K562 (cell line): ENCODE measurements around the gene ADAT3. TPM values are rescaled to one million over a fixed set of nuclear protein-coding genes. Genes with fewer than 3 reads are reported as not detected.

Experiments used
- ATAC-seq: fragments of 200-7000 bp; cut with Tn5 transposase; 3 replicates; pipeline ENCODE4 v1.9.1; 2020; ENCODE audit warnings: moderate library complexity
- BruUV-seq: library from RNA; stranded (reverse); fragments of 400-500 nt; replicated peaks from 2 replicates; lab custom pipeline; 2021; lab: Mats Ljungman, UMichigan
- CTCF ChIA-PET: fragments of 300-600 bp; formaldehyde crosslinking; extraction: SDS; loops from one replicate; lab custom pipeline; 2021; ENCODE audit warnings: low intra/inter-chr PET ratio; lab: Yijun Ruan, JAX
- POLR2A ChIA-PET: fragments of 300-600, 350-650 bp; sonication (Branson Sonifier 250); formaldehyde crosslinking; extraction: SDS; loops from one replicate; lab custom pipeline; 2021; ENCODE audit warnings: antibody characterized with exemption, inconsistent platforms; lab: Yijun Ruan, JAX
- DNase-seq, 4 experiments: peaks; one replicate each; pipeline versions ENCODE4 v3.0.0 to v3.0.0-alpha.2; 2011 to 2018; ENCODE audit warnings: low spot score in 3 of 4, mixed read lengths in 3 of 4; ENCODE audit errors: extremely low read depth in 1 of 4
- FAIRE-seq: peaks from 2 replicates; lab custom pipeline; 2011; peaks lifted over from hg19 to GRCh38; lab: Jason Lieb, UNC
- H2AFZ ChIP-seq: 2 replicates; pipeline ENCODE4 v1.6.0; 2011; ENCODE audit warnings: low read depth, low read length, control low read depth, inconsistent platforms
- H3K27ac ChIP-seq: fragments of 200-600 bp; 3 replicates; pipeline ENCODE4 v1.8.0; 2011; ENCODE audit warnings: low read depth, mild to moderate bottlenecking, control low read depth, inconsistent platforms, low read length, moderate library complexity, mixed read lengths; ENCODE audit errors: extremely low read depth
- H3K27me3 ChIP-seq, 2 experiments: fragments of 300-600 bp in 1 of 2; 2 replicates in 1 of 2; 3 replicates in 1 of 2; pipeline versions ENCODE4 v1.6.0 to v1.8.0; 2011; ENCODE audit warnings: inconsistent platforms in 2 of 2, low read length in 2 of 2, mild to moderate bottlenecking in 1 of 2, mixed read lengths in 1 of 2, moderate library complexity in 1 of 2; ENCODE audit not compliant: control insufficient read depth in 2 of 2, insufficient read depth in 2 of 2
- H3K36me3 ChIP-seq: fragments of 300-600 bp; 3 replicates; pipeline ENCODE4 v1.8.0; 2011; ENCODE audit warnings: mild to moderate bottlenecking, low read length, inconsistent platforms; ENCODE audit not compliant: control insufficient read depth, insufficient read depth
- H3K4me1 ChIP-seq, 2 experiments: fragments of 200-600 bp in 1 of 2; replicated peaks in 1 of 2; 2 replicates in 1 of 2; 3 replicates in 1 of 2; pipeline versions ENCODE4 v1.5.1 to v1.8.0; 2011; ENCODE audit warnings: inconsistent platforms in 2 of 2, low read length in 2 of 2, mild to moderate bottlenecking in 1 of 2, mixed read lengths in 1 of 2, moderate library complexity in 1 of 2; ENCODE audit not compliant: control insufficient read depth in 2 of 2, insufficient read depth in 2 of 2
- H3K4me2 ChIP-seq: 2 replicates; pipeline ENCODE4 v1.6.1; 2011; ENCODE audit warnings: low read length, control low read depth, inconsistent platforms, mixed read lengths; ENCODE audit not compliant: insufficient read depth
- H3K4me3 ChIP-seq: fragments of 200-600 bp; sonication (generic), shearing (Covaris generic); 2 replicates; pipeline ENCODE4 v1.5.1; 2016; ENCODE audit warnings: control low read depth, inconsistent platforms
- H3K79me2 ChIP-seq: fragments of 200-600 bp; 3 replicates; pipeline ENCODE4 v1.8.0; 2011; ENCODE audit warnings: low read length, inconsistent platforms; ENCODE audit not compliant: control insufficient read depth, insufficient read depth
- H3K9ac ChIP-seq, 2 experiments: 2 replicates each; pipeline versions ENCODE4 v1.6.0 to v1.6.1; 2011; ENCODE audit warnings: low read depth in 2 of 2, low read length in 2 of 2, control low read depth in 1 of 2, inconsistent platforms in 1 of 2, mild to moderate bottlenecking in 1 of 2, mixed read lengths in 1 of 2; ENCODE audit not compliant: insufficient read depth in 1 of 2
- H3K9me1 ChIP-seq: one replicate; pipeline ENCODE4 v1.6.0; 2011; ENCODE audit warnings: inconsistent platforms, mild to moderate bottlenecking, low read length, moderate library complexity; ENCODE audit not compliant: control insufficient read depth, insufficient read depth
- H3K9me3 ChIP-seq: replicated peaks from 2 replicates; pipeline ENCODE4 v1.5.1; 2011; ENCODE audit warnings: low read depth, low read length, inconsistent platforms; ENCODE audit not compliant: control insufficient read depth, insufficient read depth
- H4K20me1 ChIP-seq: replicated peaks from 2 replicates; pipeline ENCODE4 v1.6.1; 2011; ENCODE audit warnings: low read length, inconsistent platforms, mixed read lengths; ENCODE audit not compliant: control insufficient read depth, insufficient read depth
- HNRNPL ChIP-seq: fragments of 200-400 bp; formaldehyde crosslinking; IDR thresholded peaks from 2 replicates; pipeline ENCODE4 v1.6.1; 2017; ENCODE audit warnings: low read depth, mild to moderate bottlenecking, low read length
- MAX ChIP-seq: sonication (generic); formaldehyde crosslinking; IDR thresholded peaks from 2 replicates; pipeline ENCODE4 v1.9.0; 2022; ENCODE audit warnings: mild to moderate bottlenecking, missing genetic modification reagents
- RBFOX2 ChIP-seq: fragments of 200-400 bp; formaldehyde crosslinking; IDR thresholded peaks from 2 replicates; pipeline ENCODE4 v1.6.1; 2017; ENCODE audit warnings: low read depth, mild to moderate bottlenecking, low read length, moderate library complexity
- ZBTB33 ChIP-seq: sonication (generic); formaldehyde crosslinking; IDR thresholded peaks from 2 replicates; pipeline ENCODE4 v1.8.1; 2023; ENCODE audit warnings: mild to moderate bottlenecking, missing genetic modification reagents
- WGBS: fragments of 100-300 bp; shearing (Covaris generic); methylation state at CpG from one replicate; pipeline ENCODE4 v1.1.6; 2016; ENCODE audit warnings: low coverage, mixed read lengths; ENCODE audit not compliant: insufficient coverage; ENCODE audit errors: missing lambda C conversion rate; 5-methylcytosine and 5-hydroxymethylcytosine counted together
- in situ Hi-C: fragments of 300-500 bp; cut with MboI; formaldehyde crosslinking; loops from 4 replicates; pipeline ENCODE4 v1.15.0; 2018; ENCODE audit warnings: inconsistent platforms, mixed read lengths
- intact Hi-C: fragments of 100-400 bp; cut with micrococcal nuclease; formaldehyde crosslinking; loops from 2 replicates; pipeline ENCODE4 v1.14.2; 2022
- polyA plus RNA-seq, 8 experiments: library from polyadenylated mRNA; depleted of rRNA in 4 of 8; stranded (reverse) in 5 of 8; unstranded in 3 of 8; fragments of >200 nt; fragmentation: Nextera tagmentation in 2 of 8; fragmentation: Illumina TruSeq in 1 of 8; extraction: Ambion mirVana in 2 of 8; extraction: Trizol in 1 of 8; gene quantifications; 2 replicates each; pipeline versions ENCODE4 v1.2.1 to v1.2.3, GENCODE V29; 2011 to 2014; ENCODE audit warnings: inconsistent platforms in 1 of 8, missing spikeins in 1 of 8
- total RNA-seq, 7 experiments: library from RNA; depleted of rRNA in 6 of 7; stranded (reverse); fragments of >200 nt in 6 of 7; fragmentation: Illumina TruSeq in 2 of 7; extraction: Trizol in 2 of 7; gene quantifications; 2 replicates each; pipeline versions ENCODE4 v1.2.1 to v1.2.3, GENCODE V29; 2011 to 2021; ENCODE audit warnings: low replicate concordance in 1 of 7

The ADAT3 gene
- total and polyA plus RNA-seq, 9 of the 15 experiments (the other 6 are each of a cell fraction or from before 2014, with no cell fraction given) = 0.67 to 15.6 (median 7.8) TPM; not detected in 4

GRCh38 chr19:1918975-1919374 is 13.8 kb downstream of the ADAT3 start:
- FAIRE-seq (no peak), DNase-seq (no peak), ATAC-seq (no peak)
- peaks cover 0 to 43% of the 10 kb centered on the region in 2 experiments; a peak in 2 of 5 replicates for H3K4me1 ChIP-seq
- H3K36me3 ChIP-seq = peaks cover 68% of the 10 kb centered on the region; the same call in 2 of the 3 replicates
- 93% methylated on average over 14 of the region's 28 CpGs for WGBS
- H3K9me3 ChIP-seq = no peaks in the 10 kb centered on the region; the same call in 1 of the 2 replicates
- H3K4me3 ChIP-seq = no peak overlapping the region
- no peak overlapping the region for H3K27ac ChIP-seq
- H3K9ac ChIP-seq = peak overlapping the region in 1 of 2 experiments; percentile 45; a peak in 1 of 4 replicates
- TF ChIP-seq RBFOX2 (peak; percentile 33; the same call in 1 of the 2 replicates), MAX (no peak), ZBTB33 (CRISPR knock-in tag) (peak; percentile 40; the same call in 1 of the 2 replicates), HNRNPL (0 out of 2 replicates have a peak, but pooled peaks have one; percentile 54)
- in situ Hi-C loops (no loop called here), intact Hi-C loops (no loop called here)
- no peaks in the 10 kb centered on the region for H3K27me3 ChIP-seq
- peaks cover 4% of the 10 kb centered on the region for H3K79me2 ChIP-seq
- no peaks in the 10 kb centered on the region for H3K9me1 ChIP-seq
- no peak overlapping the region for H3K4me2 ChIP-seq
- no peak overlapping the region for H2AFZ ChIP-seq
- CTCF ChIA-PET = no interaction called here
- POLR2A ChIA-PET = interaction anchor here (0.6 to 1.2 kb wide), 4 partner anchors 8 to 140 kb away, joined by 3 to 8 read pairs (median 4); no protein-coding TSS in a partner anchor
- no peaks in the 10 kb centered on the region for H4K20me1 ChIP-seq
- BruUV-seq = no TSS peak
